HG03558 (cell line): ENCODE measurements around the gene MAGI3.
"Not testable (repeated sequence)": the region's sequence is repeated elsewhere in the genome, so short reads cannot be mapped to it uniquely, and the experiment has no call there.

Experiments
- ATAC-seq: cut with Tn5 transposase; IDR thresholded peaks from one replicate; pipeline ENCODE4 v1.9.1; 2021; ENCODE audit warnings: moderate number of reproducible peaks; ENCODE audit not compliant: unreplicated experiment; ENCODE audit errors: extremely low read depth

Gene MAGI3

GRCh38 chr1:113438505-113439276 lies 48.4 kb downstream of the MAGI3 start:
- no peak for ATAC-seq

- no peak for ATAC-seq
Measured at GRCh38 chr1:113439277-113439670, 49.0 kb downstream of the MAGI3 start.

- no peak for ATAC-seq
Measured at GRCh38 chr1:113442131-113442530, 51.8 kb downstream of the MAGI3 start.

- no peak for ATAC-seq
Measured at GRCh38 chr1:113444857-113445256, 54.5 kb downstream of the MAGI3 start.

- no peak for ATAC-seq
Measured at GRCh38 chr1:113451710-113452109, 61.4 kb downstream of the MAGI3 start.

- no peak for ATAC-seq
Measured at GRCh38 chr1:113452921-113453770, 62.8 kb downstream of the MAGI3 start.

- no peak for ATAC-seq
Measured at GRCh38 chr1:113453771-113454083, 63.4 kb downstream of the MAGI3 start.

GRCh38 chr1:113455374-113455773 lies 65.1 kb downstream of the MAGI3 start:
- ATAC-seq = no peak

- ATAC-seq = no peak
Measured at GRCh38 chr1:113456967-113457366, 66.7 kb downstream of the MAGI3 start.

- no peak for ATAC-seq
Measured at GRCh38 chr1:113459279-113459678, 69.0 kb downstream of the MAGI3 start.

- no peak for ATAC-seq
Measured at GRCh38 chr1:113467991-113468390, 77.7 kb downstream of the MAGI3 start.

GRCh38 chr1:113478427-113479195 lies 88.3 kb downstream of the MAGI3 start:
- not testable (repeated sequence) for ATAC-seq

- no peak for ATAC-seq
Measured at GRCh38 chr1:113479713-113480676, 89.7 kb downstream of the MAGI3 start.

- ATAC-seq = not testable (repeated sequence)
Measured at GRCh38 chr1:113485131-113485530, 94.8 kb downstream of the MAGI3 start.

- ATAC-seq = no peak
Measured at GRCh38 chr1:113488576-113489177, 98.4 kb downstream of the MAGI3 start.

GRCh38 chr1:113490384-113490783 lies 100.1 kb downstream of the MAGI3 start:
- no peak for ATAC-seq

- ATAC-seq = no peak
Measured at GRCh38 chr1:113493533-113493932, 103.2 kb downstream of the MAGI3 start.

GRCh38 chr1:113505357-113505756 lies 115.0 kb downstream of the MAGI3 start:
- no peak for ATAC-seq

- ATAC-seq = no peak
Measured at GRCh38 chr1:113507552-113508214, 117.4 kb downstream of the MAGI3 start.
